Epithelial cell of esophagus (primary cell): ENCODE data around the gene STUM.

Experiments
- DNase-seq: peaks from one replicate; pipeline ENCODE4 v3.0.0; 2010; ENCODE audit warnings: low read depth
- H3K4me3 ChIP-seq: 2 replicates; pipeline ENCODE4 v1.5.1; 2011; ENCODE audit warnings: mild to moderate bottlenecking, low read length, control low read depth
- TF ChIP-seq, protein P1 (sequence below): IDR thresholded peaks from 2 replicates; pipeline ENCODE4 v1.5.1; 2011; ENCODE audit warnings: low read depth, mild to moderate bottlenecking, low read length, control low read depth, inconsistent platforms; ENCODE audit not compliant: insufficient read depth; ENCODE audit errors: missing control alignments

STUM gene

DNA sequence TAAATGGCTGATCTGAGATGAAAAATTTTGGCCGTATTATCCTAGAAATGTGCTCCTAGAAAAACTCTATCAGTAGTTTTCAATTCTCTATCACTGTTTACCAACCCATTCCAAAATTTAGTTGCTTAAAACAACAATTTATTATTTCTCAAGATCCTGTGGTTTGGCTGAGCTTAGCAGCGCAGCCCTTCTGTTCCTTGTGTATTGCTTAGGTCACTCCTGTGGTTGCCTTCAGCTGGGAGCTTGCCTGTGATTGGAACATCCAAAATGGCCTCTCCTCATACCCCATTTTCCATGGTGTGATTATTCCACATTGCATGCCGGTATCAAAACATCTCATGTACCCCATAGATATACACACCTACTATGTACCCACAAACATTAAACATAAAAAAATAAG, 22.8 kb upstream of the STUM start:
- TF ChIP-seq, protein P1, sequence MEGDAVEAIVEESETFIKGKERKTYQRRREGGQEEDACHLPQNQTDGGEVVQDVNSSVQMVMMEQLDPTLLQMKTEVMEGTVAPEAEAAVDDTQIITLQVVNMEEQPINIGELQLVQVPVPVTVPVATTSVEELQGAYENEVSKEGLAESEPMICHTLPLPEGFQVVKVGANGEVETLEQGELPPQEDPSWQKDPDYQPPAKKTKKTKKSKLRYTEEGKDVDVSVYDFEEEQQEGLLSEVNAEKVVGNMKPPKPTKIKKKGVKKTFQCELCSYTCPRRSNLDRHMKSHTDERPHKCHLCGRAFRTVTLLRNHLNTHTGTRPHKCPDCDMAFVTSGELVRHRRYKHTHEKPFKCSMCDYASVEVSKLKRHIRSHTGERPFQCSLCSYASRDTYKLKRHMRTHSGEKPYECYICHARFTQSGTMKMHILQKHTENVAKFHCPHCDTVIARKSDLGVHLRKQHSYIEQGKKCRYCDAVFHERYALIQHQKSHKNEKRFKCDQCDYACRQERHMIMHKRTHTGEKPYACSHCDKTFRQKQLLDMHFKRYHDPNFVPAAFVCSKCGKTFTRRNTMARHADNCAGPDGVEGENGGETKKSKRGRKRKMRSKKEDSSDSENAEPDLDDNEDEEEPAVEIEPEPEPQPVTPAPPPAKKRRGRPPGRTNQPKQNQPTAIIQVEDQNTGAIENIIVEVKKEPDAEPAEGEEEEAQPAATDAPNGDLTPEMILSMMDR: no peak
- H3K4me3 ChIP-seq: no peak overlapping the region

GRCh38 chr1:226526801-226527595, 21.6 kb upstream of the STUM start:
- peak; percentile 29 for DNase-seq
- H3K4me3 ChIP-seq: no peak overlapping the region
- TF ChIP-seq, protein P1: no peak

More for the DNA sequence above, 22.8 kb upstream of the STUM start:
- no peak for DNase-seq

DNA sequence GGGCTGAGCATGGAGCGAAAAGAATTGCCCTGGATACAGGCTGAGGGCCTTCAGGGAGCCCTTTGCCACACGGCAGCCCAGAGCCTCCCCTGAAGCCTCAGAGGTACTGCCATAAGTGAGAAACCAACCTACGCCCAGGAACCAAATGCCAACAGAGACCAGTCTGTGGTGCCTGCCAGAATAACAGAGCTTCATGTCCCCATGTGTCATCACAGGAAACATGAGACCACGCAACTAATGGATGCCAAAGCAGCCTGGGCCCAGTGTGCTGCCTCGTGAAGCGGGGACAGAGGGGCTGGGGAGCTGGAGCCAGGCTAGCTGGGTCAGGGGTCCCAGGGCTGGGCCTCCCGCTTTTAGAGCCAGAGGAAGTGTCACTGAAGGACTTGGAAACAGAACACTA, 18.7 kb upstream of the STUM start:
- no peak for DNase-seq
- TF ChIP-seq, protein P1: no peak
- H3K4me3 ChIP-seq: no peak overlapping the region

- no peak for DNase-seq
- TF ChIP-seq, protein P1: no peak
- no peak overlapping the region for H3K4me3 ChIP-seq
Measured at GRCh38 chr1:226530591-226530990, 18.0 kb upstream of the STUM start.

DNA sequence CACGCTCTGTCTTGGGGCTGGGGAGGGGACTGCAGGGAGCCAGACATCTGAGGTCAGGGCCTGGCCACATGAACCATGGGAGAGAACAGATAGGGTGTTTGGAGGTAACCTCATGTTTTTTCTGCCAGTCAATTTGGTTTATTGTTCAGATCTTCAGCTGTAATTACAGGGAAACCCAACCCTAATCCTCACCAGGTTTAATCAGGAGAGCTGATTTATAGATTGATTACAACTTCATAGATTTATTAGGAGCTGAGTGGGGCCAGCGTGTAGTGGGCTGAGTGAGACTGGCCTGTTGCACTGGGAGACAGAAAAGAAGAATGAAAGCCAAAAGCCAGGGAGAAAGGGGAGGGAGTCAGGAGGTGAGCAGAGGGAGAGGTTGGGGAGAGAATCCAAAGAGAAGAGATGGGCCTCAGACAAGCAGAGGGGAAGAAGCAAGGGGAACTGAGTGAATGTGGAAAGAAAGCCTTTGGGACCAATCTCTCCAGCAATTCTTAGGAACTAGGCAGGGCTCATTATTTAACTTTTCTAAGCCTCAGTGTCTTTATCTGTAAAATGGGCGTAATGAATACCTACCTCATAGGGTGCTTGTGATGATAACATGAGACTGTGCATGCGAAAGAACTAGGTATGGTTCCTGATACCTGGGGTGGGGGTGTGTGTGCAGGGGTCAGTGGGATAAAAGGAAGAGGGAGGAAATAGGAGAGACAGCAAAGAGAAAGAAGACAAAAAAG, 17.0 kb upstream of the STUM start:
- no peak for DNase-seq
- no peak overlapping the region for H3K4me3 ChIP-seq
- TF ChIP-seq, protein P1: no peak

GRCh38 chr1:226532553-226532952, 16.0 kb upstream of the STUM start:
- TF ChIP-seq, protein P1: no peak
- DNase-seq: no peak
- H3K4me3 ChIP-seq: no peak overlapping the region
